ENCODE measurements around the gene SNAPC5. TPM values are rescaled to one million over a fixed set of nuclear protein-coding genes. Genes with fewer than 3 reads are reported as not detected.

Gene SNAPC5
- total and polyA plus RNA-seq, 2 of the 13 experiments (the other 11 are each of a cell fraction or from before 2014, with no cell fraction given) = 14.8 to 36.2 TPM

DNA sequence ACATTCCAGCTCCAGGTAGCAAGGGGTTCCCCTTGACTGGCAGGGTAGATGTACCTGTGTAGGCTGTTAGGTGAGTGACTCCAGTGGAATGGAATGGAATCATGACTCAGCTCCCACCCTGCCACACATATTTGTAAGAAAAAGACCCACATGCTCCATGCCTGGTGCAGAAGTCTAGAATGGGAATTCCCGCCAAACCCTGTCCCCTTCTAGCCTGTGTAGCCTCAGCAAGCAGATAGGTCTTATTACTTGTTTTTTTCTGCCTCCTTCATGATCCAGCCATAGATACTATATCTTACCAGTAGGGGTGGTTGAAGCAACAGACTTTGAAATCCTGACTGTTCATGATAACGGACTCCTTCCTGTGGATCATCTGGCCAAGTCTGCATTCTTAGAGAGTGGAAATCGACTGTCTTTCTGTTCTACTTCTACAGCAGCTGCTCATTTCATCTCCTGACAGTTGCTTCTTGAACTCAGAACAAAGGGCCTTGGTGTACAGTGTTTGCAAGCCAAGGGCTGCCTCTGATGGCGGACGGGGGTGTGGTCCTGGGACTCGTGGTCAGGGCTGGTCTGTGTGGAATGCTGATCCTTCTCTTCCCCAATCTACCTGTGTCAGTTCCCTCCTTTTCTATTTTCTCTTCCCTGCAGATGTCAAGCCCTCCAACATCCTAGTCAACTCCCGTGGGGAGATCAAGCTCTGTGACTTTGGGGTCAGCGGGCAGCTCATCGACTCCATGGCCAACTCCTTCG, 16.3 kb downstream of the SNAPC5 start:
- no peaks in the 10 kb centered on the region for H3K9me3 ChIP-seq (ENCODE audit: low read length)
- no peak for TF ChIP-seq ZNF224 (CRISPR knock-in tag; IDR thresholded peaks at IDR 0.05)
- TF ChIP-seq, protein P1, sequence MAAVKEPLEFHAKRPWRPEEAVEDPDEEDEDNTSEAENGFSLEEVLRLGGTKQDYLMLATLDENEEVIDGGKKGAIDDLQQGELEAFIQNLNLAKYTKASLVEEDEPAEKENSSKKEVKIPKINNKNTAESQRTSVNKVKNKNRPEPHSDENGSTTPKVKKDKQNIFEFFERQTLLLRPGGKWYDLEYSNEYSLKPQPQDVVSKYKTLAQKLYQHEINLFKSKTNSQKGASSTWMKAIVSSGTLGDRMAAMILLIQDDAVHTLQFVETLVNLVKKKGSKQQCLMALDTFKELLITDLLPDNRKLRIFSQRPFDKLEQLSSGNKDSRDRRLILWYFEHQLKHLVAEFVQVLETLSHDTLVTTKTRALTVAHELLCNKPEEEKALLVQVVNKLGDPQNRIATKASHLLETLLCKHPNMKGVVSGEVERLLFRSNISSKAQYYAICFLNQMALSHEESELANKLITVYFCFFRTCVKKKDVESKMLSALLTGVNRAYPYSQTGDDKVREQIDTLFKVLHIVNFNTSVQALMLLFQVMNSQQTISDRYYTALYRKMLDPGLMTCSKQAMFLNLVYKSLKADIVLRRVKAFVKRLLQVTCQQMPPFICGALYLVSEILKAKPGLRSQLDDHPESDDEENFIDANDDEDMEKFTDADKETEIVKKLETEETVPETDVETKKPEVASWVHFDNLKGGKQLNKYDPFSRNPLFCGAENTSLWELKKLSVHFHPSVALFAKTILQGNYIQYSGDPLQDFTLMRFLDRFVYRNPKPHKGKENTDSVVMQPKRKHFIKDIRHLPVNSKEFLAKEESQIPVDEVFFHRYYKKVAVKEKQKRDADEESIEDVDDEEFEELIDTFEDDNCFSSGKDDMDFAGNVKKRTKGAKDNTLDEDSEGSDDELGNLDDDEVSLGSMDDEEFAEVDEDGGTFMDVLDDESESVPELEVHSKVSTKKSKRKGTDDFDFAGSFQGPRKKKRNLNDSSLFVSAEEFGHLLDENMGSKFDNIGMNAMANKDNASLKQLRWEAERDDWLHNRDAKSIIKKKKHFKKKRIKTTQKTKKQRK (IDR thresholded peaks at IDR 0.05; ENCODE audit: low read length) = no peak
- TF ChIP-seq, protein P2, sequence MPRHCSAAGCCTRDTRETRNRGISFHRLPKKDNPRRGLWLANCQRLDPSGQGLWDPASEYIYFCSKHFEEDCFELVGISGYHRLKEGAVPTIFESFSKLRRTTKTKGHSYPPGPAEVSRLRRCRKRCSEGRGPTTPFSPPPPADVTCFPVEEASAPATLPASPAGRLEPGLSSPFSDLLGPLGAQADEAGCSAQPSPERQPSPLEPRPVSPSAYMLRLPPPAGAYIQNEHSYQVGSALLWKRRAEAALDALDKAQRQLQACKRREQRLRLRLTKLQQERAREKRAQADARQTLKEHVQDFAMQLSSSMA (CRISPR knock-in tag; IDR thresholded peaks at IDR 0.05) = no peak
- TF ChIP-seq ZNF891 (CRISPR knock-in tag; IDR thresholded peaks at IDR 0.05) = no peak
- no peak for TF ChIP-seq ZNF33A (CRISPR knock-in tag; IDR thresholded peaks at IDR 0.05; ENCODE audit: borderline replicate concordance)
- TF ChIP-seq ZFP36 (IDR thresholded peaks at IDR 0.05; ENCODE audit: borderline replicate concordance, low read depth, low read length, partially characterized antibody) = no peak
- TF ChIP-seq, protein P3, sequence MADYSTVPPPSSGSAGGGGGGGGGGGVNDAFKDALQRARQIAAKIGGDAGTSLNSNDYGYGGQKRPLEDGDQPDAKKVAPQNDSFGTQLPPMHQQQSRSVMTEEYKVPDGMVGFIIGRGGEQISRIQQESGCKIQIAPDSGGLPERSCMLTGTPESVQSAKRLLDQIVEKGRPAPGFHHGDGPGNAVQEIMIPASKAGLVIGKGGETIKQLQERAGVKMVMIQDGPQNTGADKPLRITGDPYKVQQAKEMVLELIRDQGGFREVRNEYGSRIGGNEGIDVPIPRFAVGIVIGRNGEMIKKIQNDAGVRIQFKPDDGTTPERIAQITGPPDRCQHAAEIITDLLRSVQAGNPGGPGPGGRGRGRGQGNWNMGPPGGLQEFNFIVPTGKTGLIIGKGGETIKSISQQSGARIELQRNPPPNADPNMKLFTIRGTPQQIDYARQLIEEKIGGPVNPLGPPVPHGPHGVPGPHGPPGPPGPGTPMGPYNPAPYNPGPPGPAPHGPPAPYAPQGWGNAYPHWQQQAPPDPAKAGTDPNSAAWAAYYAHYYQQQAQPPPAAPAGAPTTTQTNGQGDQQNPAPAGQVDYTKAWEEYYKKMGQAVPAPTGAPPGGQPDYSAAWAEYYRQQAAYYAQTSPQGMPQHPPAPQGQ (CRISPR knock-in tag; IDR thresholded peaks at IDR 0.05; ENCODE audit: borderline replicate concordance) = no peak
- TF ChIP-seq, protein P4, sequence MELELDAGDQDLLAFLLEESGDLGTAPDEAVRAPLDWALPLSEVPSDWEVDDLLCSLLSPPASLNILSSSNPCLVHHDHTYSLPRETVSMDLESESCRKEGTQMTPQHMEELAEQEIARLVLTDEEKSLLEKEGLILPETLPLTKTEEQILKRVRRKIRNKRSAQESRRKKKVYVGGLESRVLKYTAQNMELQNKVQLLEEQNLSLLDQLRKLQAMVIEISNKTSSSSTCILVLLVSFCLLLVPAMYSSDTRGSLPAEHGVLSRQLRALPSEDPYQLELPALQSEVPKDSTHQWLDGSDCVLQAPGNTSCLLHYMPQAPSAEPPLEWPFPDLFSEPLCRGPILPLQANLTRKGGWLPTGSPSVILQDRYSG (CRISPR knock-in tag; IDR thresholded peaks at IDR 0.05) = no peak
- no peak for TF ChIP-seq ZNF766 (CRISPR knock-in tag; IDR thresholded peaks at IDR 0.05; ENCODE audit: borderline replicate concordance)
- no peak for TF ChIP-seq FIP1L1 (IDR thresholded peaks at IDR 0.05; ENCODE audit: borderline replicate concordance, insufficient read depth, low read depth, low read length)
- TF ChIP-seq TAF15 (IDR thresholded peaks at IDR 0.05; ENCODE audit: low read depth, low read length, poor library complexity, severe bottlenecking) = no peak
- TF ChIP-seq, protein P5, sequence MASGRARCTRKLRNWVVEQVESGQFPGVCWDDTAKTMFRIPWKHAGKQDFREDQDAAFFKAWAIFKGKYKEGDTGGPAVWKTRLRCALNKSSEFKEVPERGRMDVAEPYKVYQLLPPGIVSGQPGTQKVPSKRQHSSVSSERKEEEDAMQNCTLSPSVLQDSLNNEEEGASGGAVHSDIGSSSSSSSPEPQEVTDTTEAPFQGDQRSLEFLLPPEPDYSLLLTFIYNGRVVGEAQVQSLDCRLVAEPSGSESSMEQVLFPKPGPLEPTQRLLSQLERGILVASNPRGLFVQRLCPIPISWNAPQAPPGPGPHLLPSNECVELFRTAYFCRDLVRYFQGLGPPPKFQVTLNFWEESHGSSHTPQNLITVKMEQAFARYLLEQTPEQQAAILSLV (CRISPR knock-in tag; IDR thresholded peaks at IDR 0.05; ENCODE audit: borderline replicate concordance) = no peak
- TF ChIP-seq ZNF598 (CRISPR knock-in tag; IDR thresholded peaks at IDR 0.05; ENCODE audit: borderline replicate concordance) = no peak
- TF ChIP-seq ZNF20 (CRISPR knock-in tag; IDR thresholded peaks at IDR 0.05) = no peak
- TF ChIP-seq ZNF746 (CRISPR knock-in tag; IDR thresholded peaks at IDR 0.05) = no peak
- in situ Hi-C loops (cut with HindIII; ENCODE audit: extremely low pct_ligation_motif_present, low pct_unique_long_range_greater_than_20kb) (loop anchor here (25.0 kb wide), 1 partner anchor 94 kb away; the partner anchor contains the start of gene MAP2K1), intact Hi-C loops (cut with micrococcal nuclease; ENCODE audit: unreplicated experiment) (no loop called here)
- CTCF ChIA-PET (ENCODE audit: low intra/inter-chr PET ratio, low total read pairs) = no interaction called here
- BruUV-seq (replicated peaks) = no TSS peak
- no peak for ATAC-seq
- no peak overlapping the region for H3K4me3 ChIP-seq (replicated peaks in 1 of 3; ENCODE audit: insufficient read depth in 1 of 3, low read depth in 2 of 3, low read length in 3 of 3)
- H3K4me2 ChIP-seq (ENCODE audit: low read depth, low read length) = no peak overlapping the region
- H3K36me3 ChIP-seq (replicated peaks in 1 of 2; ENCODE audit: control insufficient read depth in 1 of 2, insufficient read depth in 2 of 2, low read length in 2 of 2) = peaks cover 19 to 41% of the 10 kb centered on the region in 2 experiments
- H3K9ac ChIP-seq (ENCODE audit: insufficient read depth, low read depth, low read length) = no peak overlapping the region
- WGBS (ENCODE audit: low lambda C conversion rate) = 84% methylated on average over 10 of the region's 10 CpGs
- no peaks in the 10 kb centered on the region for H3K4me1 ChIP-seq (ENCODE audit: insufficient read depth, low read length)
- H3K27ac ChIP-seq (ENCODE audit: extremely low read length, insufficient read depth, low read length) = no peak overlapping the region
- FAIRE-seq = no peak
- no peaks in the 10 kb centered on the region for H3K79me2 ChIP-seq (ENCODE audit: insufficient read depth, low read length)
- no peak for DNase-seq (ENCODE audit: low spot score)
- no peak overlapping the region for H2AFZ ChIP-seq (ENCODE audit: low read length)
- H4K20me1 ChIP-seq (ENCODE audit: insufficient read depth, low read length) = no peaks in the 10 kb centered on the region
- POLR2A ChIA-PET = no interaction called here
- no peaks in the 10 kb centered on the region for H3K27me3 ChIP-seq (ENCODE audit: control insufficient read depth in 1 of 2, insufficient read depth in 2 of 2, low read length in 2 of 2)

Measured in HepG2 (cell line).